Measurements from ENCODE around the gene DHFR2. TPM values are rescaled to one million over a fixed set of nuclear protein-coding genes. Genes with fewer than 3 reads are reported as not detected.

Gene DHFR2
- total and polyA plus RNA-seq, 9 of the 15 experiments (the other 6 are each of a cell fraction or from before 2014, with no cell fraction given): 0.64 to 1.7 (median 1.4) TPM

- TF ChIP-seq NKRF (IDR thresholded peaks at IDR 0.05; ENCODE audit: borderline replicate concordance): peak; percentile 18; the same call in 1 of the 2 replicates
- TF ChIP-seq CBX8 (IDR thresholded peaks at IDR 0.05; ENCODE audit: borderline replicate concordance, extremely low read depth, low read depth, low read length, poor library complexity, severe bottlenecking): no peak
- no peak for TF ChIP-seq BRCA1 (IDR thresholded peaks at IDR 0.05)
- no peak for TF ChIP-seq BRCA1 (CRISPR knock-in tag; IDR thresholded peaks at IDR 0.05)
- no peak for TF ChIP-seq ZNF584 (CRISPR knock-in tag; IDR thresholded peaks at IDR 0.05; ENCODE audit: low read depth)
- no peak for TF ChIP-seq TEAD4 (IDR thresholded peaks at IDR 0.05; ENCODE audit: low read length)
- no peak for TF ChIP-seq TEAD4 (CRISPR knock-in tag; IDR thresholded peaks at IDR 0.05; ENCODE audit: borderline replicate concordance)
- TF ChIP-seq ZNF445 (CRISPR knock-in tag; IDR thresholded peaks at IDR 0.05; ENCODE audit: low read depth): no peak
- TF ChIP-seq, protein P1, sequence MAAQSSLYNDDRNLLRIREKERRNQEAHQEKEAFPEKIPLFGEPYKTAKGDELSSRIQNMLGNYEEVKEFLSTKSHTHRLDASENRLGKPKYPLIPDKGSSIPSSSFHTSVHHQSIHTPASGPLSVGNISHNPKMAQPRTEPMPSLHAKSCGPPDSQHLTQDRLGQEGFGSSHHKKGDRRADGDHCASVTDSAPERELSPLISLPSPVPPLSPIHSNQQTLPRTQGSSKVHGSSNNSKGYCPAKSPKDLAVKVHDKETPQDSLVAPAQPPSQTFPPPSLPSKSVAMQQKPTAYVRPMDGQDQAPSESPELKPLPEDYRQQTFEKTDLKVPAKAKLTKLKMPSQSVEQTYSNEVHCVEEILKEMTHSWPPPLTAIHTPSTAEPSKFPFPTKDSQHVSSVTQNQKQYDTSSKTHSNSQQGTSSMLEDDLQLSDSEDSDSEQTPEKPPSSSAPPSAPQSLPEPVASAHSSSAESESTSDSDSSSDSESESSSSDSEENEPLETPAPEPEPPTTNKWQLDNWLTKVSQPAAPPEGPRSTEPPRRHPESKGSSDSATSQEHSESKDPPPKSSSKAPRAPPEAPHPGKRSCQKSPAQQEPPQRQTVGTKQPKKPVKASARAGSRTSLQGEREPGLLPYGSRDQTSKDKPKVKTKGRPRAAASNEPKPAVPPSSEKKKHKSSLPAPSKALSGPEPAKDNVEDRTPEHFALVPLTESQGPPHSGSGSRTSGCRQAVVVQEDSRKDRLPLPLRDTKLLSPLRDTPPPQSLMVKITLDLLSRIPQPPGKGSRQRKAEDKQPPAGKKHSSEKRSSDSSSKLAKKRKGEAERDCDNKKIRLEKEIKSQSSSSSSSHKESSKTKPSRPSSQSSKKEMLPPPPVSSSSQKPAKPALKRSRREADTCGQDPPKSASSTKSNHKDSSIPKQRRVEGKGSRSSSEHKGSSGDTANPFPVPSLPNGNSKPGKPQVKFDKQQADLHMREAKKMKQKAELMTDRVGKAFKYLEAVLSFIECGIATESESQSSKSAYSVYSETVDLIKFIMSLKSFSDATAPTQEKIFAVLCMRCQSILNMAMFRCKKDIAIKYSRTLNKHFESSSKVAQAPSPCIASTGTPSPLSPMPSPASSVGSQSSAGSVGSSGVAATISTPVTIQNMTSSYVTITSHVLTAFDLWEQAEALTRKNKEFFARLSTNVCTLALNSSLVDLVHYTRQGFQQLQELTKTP (IDR thresholded peaks at IDR 0.05; ENCODE audit: low read depth in 1 of 2, partially characterized antibody in 2 of 2): no peak
- TF ChIP-seq DPF2 (IDR thresholded peaks at IDR 0.05): no peak
- no peak for TF ChIP-seq VEZF1 (CRISPR knock-in tag; IDR thresholded peaks at IDR 0.05)
- no peak for TF ChIP-seq ZNF507 (tag; conservative IDR thresholded peaks at IDR 0.05)
- peak; percentile 39; the same call in 1 of the 2 replicates for TF ChIP-seq L3MBTL2 (IDR thresholded peaks at IDR 0.05)
- no peak for TF ChIP-seq ZC3H8 (IDR thresholded peaks at IDR 0.05)
- TF ChIP-seq HNRNPH1 (optimal IDR thresholded peaks at IDR 0.05; ENCODE audit: low read depth, low read length): no peak
- no peak for TF ChIP-seq MEIS2 (IDR thresholded peaks at IDR 0.05; ENCODE audit: partially characterized antibody)
- no peak for TF ChIP-seq PURB (CRISPR knock-in tag; IDR thresholded peaks at IDR 0.05; ENCODE audit: low read depth)
Observed at GRCh38 chr3:94063496-94064119, 892 bp upstream of the DHFR2 start (continued).

All from K562 (cell line).